ENCODE results near the gene NTN5. TPM values are rescaled to one million over a fixed set of nuclear protein-coding genes. Genes with fewer than 3 reads are reported as not detected.
"Not testable (repeated sequence)": the region's sequence is repeated elsewhere in the genome, so short reads cannot be mapped to it uniquely, and the experiment has no call there.

NTN5 gene
- polyA plus RNA-seq, 1 experiment = 0.10 TPM

GRCh38 chr19:48632692-48633147 is 40.1 kb downstream of the NTN5 start:
- H3K9me3 ChIP-seq (ENCODE audit: control insufficient read depth, insufficient read depth, low read length) = peaks cover 5% of the 10 kb centered on the region; the same call in 1 of the 2 replicates
- no peak for DNase-seq (ENCODE audit: low read depth, low spot score)
- no peaks in the 10 kb centered on the region for H3K27me3 ChIP-seq (ENCODE audit: control insufficient read depth, insufficient read depth, low read length)
- no peak overlapping the region for H3K4me3 ChIP-seq (ENCODE audit: low read depth, low read length)
- H3K27ac ChIP-seq (ENCODE audit: low read depth, low read length) = peak overlapping the region; percentile 47
- ChIA-PET CTCF (no interaction called here), POLR2A (interaction anchor here (0.7 to 1.0 kb wide), 2 partner anchors 9 to 88 kb away, joined by 5 to 9 read pairs; no protein-coding TSS in a partner anchor)
- TF ChIP-seq, protein P1, sequence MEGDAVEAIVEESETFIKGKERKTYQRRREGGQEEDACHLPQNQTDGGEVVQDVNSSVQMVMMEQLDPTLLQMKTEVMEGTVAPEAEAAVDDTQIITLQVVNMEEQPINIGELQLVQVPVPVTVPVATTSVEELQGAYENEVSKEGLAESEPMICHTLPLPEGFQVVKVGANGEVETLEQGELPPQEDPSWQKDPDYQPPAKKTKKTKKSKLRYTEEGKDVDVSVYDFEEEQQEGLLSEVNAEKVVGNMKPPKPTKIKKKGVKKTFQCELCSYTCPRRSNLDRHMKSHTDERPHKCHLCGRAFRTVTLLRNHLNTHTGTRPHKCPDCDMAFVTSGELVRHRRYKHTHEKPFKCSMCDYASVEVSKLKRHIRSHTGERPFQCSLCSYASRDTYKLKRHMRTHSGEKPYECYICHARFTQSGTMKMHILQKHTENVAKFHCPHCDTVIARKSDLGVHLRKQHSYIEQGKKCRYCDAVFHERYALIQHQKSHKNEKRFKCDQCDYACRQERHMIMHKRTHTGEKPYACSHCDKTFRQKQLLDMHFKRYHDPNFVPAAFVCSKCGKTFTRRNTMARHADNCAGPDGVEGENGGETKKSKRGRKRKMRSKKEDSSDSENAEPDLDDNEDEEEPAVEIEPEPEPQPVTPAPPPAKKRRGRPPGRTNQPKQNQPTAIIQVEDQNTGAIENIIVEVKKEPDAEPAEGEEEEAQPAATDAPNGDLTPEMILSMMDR (IDR thresholded peaks at IDR 0.05; ENCODE audit: low read depth, low read length) = no peak

DNA sequence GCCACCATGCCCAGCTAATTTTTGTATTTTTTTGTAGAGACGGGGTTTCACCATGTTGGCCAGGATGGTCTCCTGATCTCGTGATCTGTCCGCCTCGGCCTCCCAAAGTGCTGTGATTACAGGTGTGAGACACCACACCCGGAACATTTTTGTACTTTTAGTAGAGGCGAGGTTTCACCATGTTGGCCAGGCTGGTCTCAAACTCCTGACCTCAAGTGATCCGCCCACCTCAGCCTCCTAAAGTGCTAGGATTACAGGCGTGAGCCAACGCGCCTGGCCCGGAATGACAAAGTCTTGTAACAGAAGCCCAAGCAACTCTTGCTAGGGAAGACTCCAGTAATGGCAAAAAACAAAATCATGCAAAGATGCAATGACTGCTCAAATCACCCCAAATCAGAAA is 40.5 kb downstream of the NTN5 start:
- H3K9me3 ChIP-seq (ENCODE audit: control insufficient read depth, insufficient read depth, low read length); CTCF ChIA-PET; DNase-seq (ENCODE audit: low read depth, low spot score); H3K27ac ChIP-seq (ENCODE audit: low read depth, low read length); H3K27me3 ChIP-seq (ENCODE audit: control insufficient read depth, insufficient read depth, low read length); H3K4me3 ChIP-seq (ENCODE audit: low read depth, low read length): not testable (repeated sequence)
- POLR2A ChIA-PET = interaction anchor here (0.7 to 1.0 kb wide), 3 partner anchors 8 to 88 kb away, joined by 3 to 9 read pairs (median 5); partner anchors contain the start of genes RPL18 and SPHK2

DNA sequence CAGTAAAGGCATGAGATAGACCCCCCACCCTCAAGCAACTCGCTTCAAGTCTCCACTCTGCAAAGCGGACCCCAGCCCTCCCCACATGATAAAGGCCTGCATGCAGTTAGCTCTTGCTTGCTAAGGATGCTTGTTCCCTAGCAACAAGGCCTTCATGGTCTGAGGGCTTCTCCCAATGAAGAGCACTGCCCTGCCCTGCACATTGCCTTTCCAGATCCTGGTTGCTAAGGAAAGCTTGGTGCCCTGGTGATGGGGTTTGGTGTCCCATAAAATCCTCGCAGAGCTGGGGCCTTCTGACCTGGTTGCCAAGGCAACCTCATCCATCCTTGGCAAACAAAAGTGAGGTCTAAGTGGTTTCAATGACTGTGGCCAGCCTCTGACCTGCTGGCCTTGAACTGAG is 41.6 kb downstream of the NTN5 start:
- CTCF ChIA-PET = interaction anchor here (0.8 kb wide), 1 partner anchor 12 kb away, joined by 5 read pairs; the partner anchor contains the start of gene RPL18
- DNase-seq (ENCODE audit: low read depth, low spot score) = no peak
- H3K9me3 ChIP-seq (ENCODE audit: control insufficient read depth, insufficient read depth, low read length) = peaks cover 5% of the 10 kb centered on the region; the same call in 1 of the 2 replicates
- TF ChIP-seq, protein P1 (IDR thresholded peaks at IDR 0.05; ENCODE audit: low read depth, low read length) = no peak
- H3K27ac ChIP-seq (ENCODE audit: low read depth, low read length) = peak overlapping the region; percentile 39
- H3K4me3 ChIP-seq (ENCODE audit: low read depth, low read length) = no peak overlapping the region
- POLR2A ChIA-PET = interaction anchor here (0.7 to 1.0 kb wide), 2 partner anchors 12 to 14 kb away, joined by 3 to 4 read pairs; partner anchors contain the start of genes RPL18 and SPHK2
- no peaks in the 10 kb centered on the region for H3K27me3 ChIP-seq (ENCODE audit: control insufficient read depth, insufficient read depth, low read length)

DNA sequence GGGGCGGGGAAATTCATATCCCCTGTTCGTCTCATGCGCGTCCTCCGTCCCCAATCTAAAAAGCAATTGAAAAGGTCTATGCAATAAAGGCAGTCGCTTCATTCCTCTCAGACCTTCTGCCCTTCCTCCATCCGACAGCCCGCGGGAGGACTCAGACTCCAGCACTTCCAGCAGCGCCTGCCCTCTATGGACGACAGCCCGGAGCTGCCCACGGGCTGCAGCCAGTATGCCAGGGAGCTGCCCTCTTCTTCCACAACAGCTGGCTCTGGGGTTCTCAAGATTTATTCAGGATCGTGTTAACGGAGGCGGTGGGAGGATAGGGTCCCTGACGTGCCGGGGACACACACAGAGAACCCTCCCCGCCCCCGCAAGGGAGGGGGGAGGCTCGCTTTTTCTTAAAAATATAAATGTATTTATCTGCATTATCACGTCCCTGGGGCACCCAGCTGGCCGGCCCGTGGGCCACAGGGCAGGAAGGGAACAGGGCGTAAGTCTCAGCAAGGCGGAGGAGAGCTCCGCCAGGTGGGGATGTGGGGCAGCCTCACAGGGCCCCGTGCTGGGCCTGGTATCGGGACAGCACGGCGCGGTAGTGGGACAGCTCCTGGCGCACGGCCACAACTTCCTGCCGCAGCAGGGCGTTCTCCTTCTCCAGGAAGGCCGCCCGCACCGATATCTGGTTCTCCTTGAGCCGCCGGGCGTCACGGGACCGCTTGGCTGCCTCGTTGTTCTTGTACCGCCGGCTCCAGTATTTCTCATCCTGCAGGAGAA is 42.3 kb downstream of the NTN5 start:
- CTCF ChIA-PET = interaction anchor here (0.8 to 1.0 kb wide), 2 partner anchors 12 to 13 kb away, joined by 3 to 5 read pairs; partner anchors contain the start of gene RPL18
- TF ChIP-seq, protein P1 (IDR thresholded peaks at IDR 0.05; ENCODE audit: low read depth, low read length) = peak; percentile 34

GRCh38 chr19:48629599-48630295 is 43.1 kb downstream of the NTN5 start:
- ChIA-PET CTCF (interaction anchor here (1.0 kb wide), 1 partner anchor 12 kb away, joined by 3 read pairs; no protein-coding TSS in a partner anchor), POLR2A (interaction anchor here (0.9 to 2.2 kb wide), 3 partner anchors 11 to 16 kb away, joined by 3 to 14 read pairs (median 6); partner anchors contain the start of genes CA11, RPL18 and SPHK2)
- H3K27me3 ChIP-seq (ENCODE audit: control insufficient read depth, insufficient read depth, low read length) = no peaks in the 10 kb centered on the region
- no peak overlapping the region for H3K4me3 ChIP-seq (ENCODE audit: low read depth, low read length)
- peaks cover 5% of the 10 kb centered on the region; the same call in 1 of the 2 replicates for H3K9me3 ChIP-seq (ENCODE audit: control insufficient read depth, insufficient read depth, low read length)
- TF ChIP-seq, protein P1 (IDR thresholded peaks at IDR 0.05; ENCODE audit: low read depth, low read length) = no peak
- DNase-seq (ENCODE audit: low read depth, low spot score) = no peak
- no peak overlapping the region for H3K27ac ChIP-seq (ENCODE audit: low read depth, low read length)

More for the DNA sequence above, 42.3 kb downstream of the NTN5 start:
- Histone ChIP-seq H3K27ac (ENCODE audit: low read depth, low read length) (peak overlapping the region; percentile 57), H3K9me3 (ENCODE audit: control insufficient read depth, insufficient read depth, low read length) (peaks cover 5% of the 10 kb centered on the region; the same call in 1 of the 2 replicates), H3K4me3 (ENCODE audit: low read depth, low read length) (no peak overlapping the region), H3K27me3 (ENCODE audit: control insufficient read depth, insufficient read depth, low read length) (no peaks in the 10 kb centered on the region)
- no peak for DNase-seq (ENCODE audit: low read depth, low spot score)
- POLR2A ChIA-PET = interaction anchor here (1.3 to 2.2 kb wide), 2 partner anchors 11 to 15 kb away, joined by 6 to 14 read pairs; partner anchors contain the start of genes CA11, RPL18 and SPHK2

All from AG04450 (cell line).